PFSK-1 (cell line): Measurements from ENCODE around the gene DAGLA.

Experiments used
- FOXP2 ChIP-seq: optimal IDR thresholded peaks from 2 replicates; pipeline ENCODE3; 2011; ENCODE audit warnings: borderline replicate concordance, control low read depth, inconsistent platforms; ENCODE audit not compliant: insufficient read depth; ENCODE audit errors: extremely low read length, extremely low read depth
- POLR2AphosphoS5 ChIP-seq: IDR thresholded peaks from 2 replicates; pipeline ENCODE4 v1.6.1; 2012; ENCODE audit warnings: low read depth, mild to moderate bottlenecking, control low read depth, low read length, moderate library complexity
- SIN3A ChIP-seq: IDR thresholded peaks from 2 replicates; pipeline ENCODE4 v1.6.1; 2012; ENCODE audit warnings: mild to moderate bottlenecking, low read length, moderate library complexity, borderline replicate concordance; ENCODE audit not compliant: insufficient read depth
- TAF1 ChIP-seq: IDR thresholded peaks from 2 replicates; pipeline ENCODE4 v1.6.1; 2012; ENCODE audit warnings: low read length, control low read depth, borderline replicate concordance; ENCODE audit not compliant: insufficient read depth
- TF ChIP-seq, protein P1 (sequence below), 2 experiments: IDR thresholded peaks; 2 replicates each; pipeline versions ENCODE4 v1.6.1 to v1.8.0; 2011 to 2012; ENCODE audit warnings: low read depth in 2 of 2, low read length in 2 of 2, control low read depth in 1 of 2, inconsistent platforms in 1 of 2, mild to moderate bottlenecking in 1 of 2, moderate library complexity in 1 of 2; ENCODE audit not compliant: insufficient read depth in 1 of 2

DAGLA gene

GRCh38 chr11:61688365-61689163 lies 8.4 kb downstream of the DAGLA start:
- peak; percentile 40 for TF ChIP-seq FOXP2
- no peak for TF ChIP-seq POLR2AphosphoS5

DNA sequence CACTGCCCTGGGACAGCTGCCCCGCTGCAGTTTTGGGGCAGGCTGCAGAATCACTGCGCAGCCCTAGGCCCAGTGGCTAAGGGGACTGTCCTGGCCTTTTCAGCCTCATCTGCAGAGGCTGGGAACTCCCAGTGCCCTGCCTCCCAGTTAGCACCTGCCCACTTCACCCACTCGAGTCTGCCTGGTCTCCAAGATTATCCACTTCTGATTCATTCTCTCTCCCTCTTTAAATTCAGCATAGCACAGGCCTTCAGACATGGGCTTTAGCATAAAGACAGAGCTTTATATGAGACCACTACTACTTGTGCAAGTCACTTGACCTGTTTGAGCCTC lies 8.9 kb downstream of the DAGLA start:
- TF ChIP-seq POLR2AphosphoS5: no peak
- TF ChIP-seq, protein P1, sequence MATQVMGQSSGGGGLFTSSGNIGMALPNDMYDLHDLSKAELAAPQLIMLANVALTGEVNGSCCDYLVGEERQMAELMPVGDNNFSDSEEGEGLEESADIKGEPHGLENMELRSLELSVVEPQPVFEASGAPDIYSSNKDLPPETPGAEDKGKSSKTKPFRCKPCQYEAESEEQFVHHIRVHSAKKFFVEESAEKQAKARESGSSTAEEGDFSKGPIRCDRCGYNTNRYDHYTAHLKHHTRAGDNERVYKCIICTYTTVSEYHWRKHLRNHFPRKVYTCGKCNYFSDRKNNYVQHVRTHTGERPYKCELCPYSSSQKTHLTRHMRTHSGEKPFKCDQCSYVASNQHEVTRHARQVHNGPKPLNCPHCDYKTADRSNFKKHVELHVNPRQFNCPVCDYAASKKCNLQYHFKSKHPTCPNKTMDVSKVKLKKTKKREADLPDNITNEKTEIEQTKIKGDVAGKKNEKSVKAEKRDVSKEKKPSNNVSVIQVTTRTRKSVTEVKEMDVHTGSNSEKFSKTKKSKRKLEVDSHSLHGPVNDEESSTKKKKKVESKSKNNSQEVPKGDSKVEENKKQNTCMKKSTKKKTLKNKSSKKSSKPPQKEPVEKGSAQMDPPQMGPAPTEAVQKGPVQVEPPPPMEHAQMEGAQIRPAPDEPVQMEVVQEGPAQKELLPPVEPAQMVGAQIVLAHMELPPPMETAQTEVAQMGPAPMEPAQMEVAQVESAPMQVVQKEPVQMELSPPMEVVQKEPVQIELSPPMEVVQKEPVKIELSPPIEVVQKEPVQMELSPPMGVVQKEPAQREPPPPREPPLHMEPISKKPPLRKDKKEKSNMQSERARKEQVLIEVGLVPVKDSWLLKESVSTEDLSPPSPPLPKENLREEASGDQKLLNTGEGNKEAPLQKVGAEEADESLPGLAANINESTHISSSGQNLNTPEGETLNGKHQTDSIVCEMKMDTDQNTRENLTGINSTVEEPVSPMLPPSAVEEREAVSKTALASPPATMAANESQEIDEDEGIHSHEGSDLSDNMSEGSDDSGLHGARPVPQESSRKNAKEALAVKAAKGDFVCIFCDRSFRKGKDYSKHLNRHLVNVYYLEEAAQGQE (IDR thresholded peaks at IDR 0.05; ENCODE audit: insufficient read depth in 1 of 2, low read depth in 2 of 2, low read length in 2 of 2): no peak
- TF ChIP-seq TAF1: no peak
- TF ChIP-seq FOXP2: no peak
- TF ChIP-seq SIN3A: no peak

DNA sequence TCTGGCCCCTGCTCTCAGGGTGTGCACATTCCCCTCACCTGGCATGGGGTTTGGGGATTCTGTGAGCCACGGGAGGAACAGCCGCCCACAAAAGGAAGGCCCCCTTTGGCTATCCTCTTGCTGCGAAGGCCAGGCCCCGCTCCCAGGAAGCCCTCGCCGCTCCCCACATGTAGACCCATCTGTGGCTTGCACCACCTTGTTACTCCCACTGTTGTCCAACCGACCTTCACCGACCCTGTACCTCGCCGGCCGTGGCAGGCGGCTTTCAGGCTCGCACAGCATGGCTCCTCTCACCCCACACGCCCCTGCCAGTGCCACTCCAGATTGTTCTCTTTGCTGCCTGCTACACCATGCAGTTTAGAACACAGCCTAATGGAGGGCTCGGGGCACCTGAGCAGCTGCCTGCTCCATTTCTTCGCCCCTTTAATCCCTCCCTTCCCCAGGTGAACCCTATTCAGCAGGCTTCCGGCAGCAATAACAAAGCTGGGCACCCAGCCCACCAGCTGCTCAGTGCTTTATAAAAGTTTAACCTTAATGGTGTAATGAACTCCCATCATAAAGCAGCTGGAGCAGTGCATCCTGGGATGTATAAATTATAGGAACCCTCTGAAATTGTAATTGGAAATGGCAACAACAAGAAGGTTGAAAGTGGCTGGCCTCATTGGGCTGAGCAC lies 10.7 kb downstream of the DAGLA start:
- no peak for TF ChIP-seq SIN3A
- no peak for TF ChIP-seq FOXP2
- TF ChIP-seq TAF1: no peak
- TF ChIP-seq, protein P1 (IDR thresholded peaks at IDR 0.05; ENCODE audit: insufficient read depth in 1 of 2, low read depth in 2 of 2, low read length in 2 of 2): no peak
- TF ChIP-seq POLR2AphosphoS5: no peak

GRCh38 chr11:61691380-61692156 lies 11.4 kb downstream of the DAGLA start:
- no peak for TF ChIP-seq POLR2AphosphoS5

DNA sequence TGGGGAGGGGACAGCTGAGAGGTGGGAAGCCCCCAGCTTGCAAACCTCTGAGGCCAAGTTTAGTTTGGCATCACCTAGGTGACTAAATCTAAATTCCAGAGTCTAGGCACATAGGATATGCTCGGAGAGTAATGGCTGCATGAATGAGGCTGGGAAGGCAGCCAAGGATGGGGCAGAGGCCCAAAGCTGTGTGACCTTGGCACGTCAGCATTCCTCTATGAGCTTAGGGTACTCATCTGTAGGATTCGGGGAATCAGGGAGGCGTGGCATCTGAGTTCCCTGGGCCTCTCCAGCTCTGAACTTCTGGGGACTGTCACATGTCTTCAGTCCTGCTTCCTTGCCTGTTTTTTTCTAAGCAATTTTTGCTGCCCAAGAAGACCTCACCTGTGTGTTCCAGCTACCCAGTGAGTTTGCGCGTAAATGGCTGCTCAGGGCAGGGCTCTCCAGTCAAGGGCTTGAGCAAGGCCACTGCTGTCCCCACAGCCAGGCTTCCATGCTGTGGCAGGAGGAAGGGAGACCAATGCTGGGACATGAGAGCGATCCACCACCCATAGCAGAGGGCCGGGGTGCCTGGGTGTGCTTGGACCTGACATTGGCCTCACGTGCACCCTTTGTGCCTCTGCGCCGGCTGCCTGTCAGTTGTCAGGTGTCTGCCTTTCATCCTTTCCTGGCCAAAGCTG lies 13.9 kb downstream of the DAGLA start:
- TF ChIP-seq POLR2AphosphoS5: no peak
- TF ChIP-seq FOXP2: no peak
- TF ChIP-seq, protein P1 (IDR thresholded peaks at IDR 0.05; ENCODE audit: insufficient read depth in 1 of 2, low read depth in 2 of 2, low read length in 2 of 2): no peak
- TF ChIP-seq TAF1: no peak
- no peak for TF ChIP-seq SIN3A
